HFF-Myc (cell line): ENCODE results near the gene PACS1.

Experiments used
- DNase-seq: peaks from one replicate; pipeline ENCODE4 v3.0.0-alpha.2; 2011; ENCODE audit warnings: low read depth; ENCODE audit errors: extremely low read depth
- H3K4me3 ChIP-seq: replicated peaks from 2 replicates; pipeline ENCODE4 v1.5.1; 2011; ENCODE audit warnings: low read depth, mild to moderate bottlenecking, control low read depth, low read length
- TF ChIP-seq, protein P1 (sequence below): IDR thresholded peaks from 2 replicates; pipeline ENCODE4 v1.5.1; 2012; ENCODE audit warnings: mild to moderate bottlenecking, low read depth, low read length, control low read depth; ENCODE audit errors: missing control alignments

Gene PACS1

DNA sequence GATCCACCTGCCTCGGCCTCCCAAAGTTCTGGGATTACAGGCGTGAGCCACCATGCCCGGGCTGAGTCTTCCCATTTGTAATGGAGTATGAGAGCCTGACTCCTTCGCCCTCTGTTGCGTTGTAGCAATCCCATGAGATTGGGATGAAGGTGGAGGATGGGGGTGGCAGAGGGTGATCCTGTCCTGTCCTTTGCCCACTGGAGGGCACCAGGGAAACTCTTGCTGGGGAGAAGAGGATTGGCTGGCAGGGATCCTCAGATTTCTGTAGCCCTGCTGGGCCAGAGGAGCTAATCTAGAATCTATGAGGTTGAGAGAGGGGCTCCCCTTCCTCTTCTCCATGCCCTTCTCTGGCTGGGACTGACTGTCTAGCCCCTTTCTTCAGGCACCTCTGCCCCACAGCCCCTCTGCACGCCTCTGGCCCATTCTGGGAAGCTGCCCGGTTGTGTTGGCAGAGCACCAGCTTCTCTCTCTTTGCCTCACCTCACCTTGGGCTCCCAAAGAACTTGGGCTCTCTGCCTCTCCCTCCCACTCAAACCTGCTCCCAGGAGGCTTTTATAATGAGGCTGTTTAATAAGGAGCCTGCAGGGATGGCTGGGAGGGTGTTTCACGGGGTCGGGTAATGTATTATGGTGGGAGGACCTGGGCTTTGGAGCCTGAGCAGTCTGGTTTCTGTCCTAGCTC, 34.3 kb upstream of the PACS1 start:
- DNase-seq, result no peak
- TF ChIP-seq, protein P1, sequence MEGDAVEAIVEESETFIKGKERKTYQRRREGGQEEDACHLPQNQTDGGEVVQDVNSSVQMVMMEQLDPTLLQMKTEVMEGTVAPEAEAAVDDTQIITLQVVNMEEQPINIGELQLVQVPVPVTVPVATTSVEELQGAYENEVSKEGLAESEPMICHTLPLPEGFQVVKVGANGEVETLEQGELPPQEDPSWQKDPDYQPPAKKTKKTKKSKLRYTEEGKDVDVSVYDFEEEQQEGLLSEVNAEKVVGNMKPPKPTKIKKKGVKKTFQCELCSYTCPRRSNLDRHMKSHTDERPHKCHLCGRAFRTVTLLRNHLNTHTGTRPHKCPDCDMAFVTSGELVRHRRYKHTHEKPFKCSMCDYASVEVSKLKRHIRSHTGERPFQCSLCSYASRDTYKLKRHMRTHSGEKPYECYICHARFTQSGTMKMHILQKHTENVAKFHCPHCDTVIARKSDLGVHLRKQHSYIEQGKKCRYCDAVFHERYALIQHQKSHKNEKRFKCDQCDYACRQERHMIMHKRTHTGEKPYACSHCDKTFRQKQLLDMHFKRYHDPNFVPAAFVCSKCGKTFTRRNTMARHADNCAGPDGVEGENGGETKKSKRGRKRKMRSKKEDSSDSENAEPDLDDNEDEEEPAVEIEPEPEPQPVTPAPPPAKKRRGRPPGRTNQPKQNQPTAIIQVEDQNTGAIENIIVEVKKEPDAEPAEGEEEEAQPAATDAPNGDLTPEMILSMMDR, result no peak
- no peak overlapping the region for H3K4me3 ChIP-seq

DNA sequence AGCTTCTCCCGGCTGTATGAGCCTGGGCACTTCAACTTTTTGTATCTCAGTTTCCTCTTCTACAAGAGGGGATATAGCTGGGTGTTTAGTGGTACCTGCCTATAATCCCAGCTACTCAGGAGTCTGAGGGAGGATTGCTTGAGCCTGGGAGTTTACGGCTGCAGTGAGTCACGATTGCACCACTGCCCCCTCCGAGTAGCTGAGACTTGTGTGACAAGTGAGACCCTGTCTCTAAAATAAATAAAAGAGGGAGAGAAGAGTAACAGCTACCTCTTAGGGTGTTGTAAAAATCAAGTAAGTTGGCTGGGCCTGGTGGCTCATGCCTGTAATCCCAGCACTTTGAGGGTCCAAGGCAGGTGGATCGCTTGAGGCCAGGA, 33.8 kb upstream of the PACS1 start:
- TF ChIP-seq, protein P1, result no peak
- H3K4me3 ChIP-seq, result no peak overlapping the region
- no peak for DNase-seq

DNA sequence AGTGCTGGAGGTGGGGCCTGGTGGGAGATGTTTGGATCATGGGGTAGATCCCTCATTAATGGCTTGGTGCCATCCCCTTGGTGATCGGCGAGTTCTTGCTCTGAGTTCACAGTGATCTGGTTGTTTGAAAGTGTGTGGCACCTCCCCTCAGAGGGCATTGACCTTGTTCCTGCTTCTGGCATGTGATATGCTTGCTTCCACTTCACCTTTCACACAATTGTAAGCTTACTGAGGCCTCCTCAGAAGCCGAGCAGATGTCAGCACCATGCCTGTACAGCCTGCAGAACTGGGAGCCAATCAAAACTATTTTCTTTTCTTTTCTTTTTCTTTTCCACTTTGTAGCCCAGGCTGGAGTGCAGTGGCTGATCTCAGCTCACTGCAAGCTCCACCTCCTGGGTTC, 32.7 kb upstream of the PACS1 start:
- no peak for DNase-seq
- H3K4me3 ChIP-seq, result no peak overlapping the region
- TF ChIP-seq, protein P1, result no peak

DNA sequence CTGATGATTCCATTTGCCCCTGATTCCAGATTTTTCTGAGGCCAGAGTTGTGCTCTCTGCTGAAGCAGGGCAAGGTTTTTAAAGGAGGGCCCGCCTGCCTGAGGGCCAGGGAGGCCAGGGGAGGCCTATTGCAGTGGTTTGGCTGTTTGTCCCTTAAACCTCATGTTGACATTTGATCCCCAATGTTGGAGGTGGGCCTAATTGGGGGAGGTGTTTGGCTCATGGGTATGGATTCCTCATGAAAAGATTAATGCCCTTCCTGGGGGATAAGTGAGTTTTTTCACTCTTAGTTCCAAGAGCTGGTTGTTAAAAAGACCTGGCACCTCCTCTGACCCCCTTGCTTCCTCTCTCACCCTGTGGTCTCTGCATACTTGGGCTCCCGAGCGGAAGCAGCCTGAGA, 30.3 kb upstream of the PACS1 start:
- TF ChIP-seq, protein P1, result no peak
- no peak overlapping the region for H3K4me3 ChIP-seq
- DNase-seq, result no peak

DNA sequence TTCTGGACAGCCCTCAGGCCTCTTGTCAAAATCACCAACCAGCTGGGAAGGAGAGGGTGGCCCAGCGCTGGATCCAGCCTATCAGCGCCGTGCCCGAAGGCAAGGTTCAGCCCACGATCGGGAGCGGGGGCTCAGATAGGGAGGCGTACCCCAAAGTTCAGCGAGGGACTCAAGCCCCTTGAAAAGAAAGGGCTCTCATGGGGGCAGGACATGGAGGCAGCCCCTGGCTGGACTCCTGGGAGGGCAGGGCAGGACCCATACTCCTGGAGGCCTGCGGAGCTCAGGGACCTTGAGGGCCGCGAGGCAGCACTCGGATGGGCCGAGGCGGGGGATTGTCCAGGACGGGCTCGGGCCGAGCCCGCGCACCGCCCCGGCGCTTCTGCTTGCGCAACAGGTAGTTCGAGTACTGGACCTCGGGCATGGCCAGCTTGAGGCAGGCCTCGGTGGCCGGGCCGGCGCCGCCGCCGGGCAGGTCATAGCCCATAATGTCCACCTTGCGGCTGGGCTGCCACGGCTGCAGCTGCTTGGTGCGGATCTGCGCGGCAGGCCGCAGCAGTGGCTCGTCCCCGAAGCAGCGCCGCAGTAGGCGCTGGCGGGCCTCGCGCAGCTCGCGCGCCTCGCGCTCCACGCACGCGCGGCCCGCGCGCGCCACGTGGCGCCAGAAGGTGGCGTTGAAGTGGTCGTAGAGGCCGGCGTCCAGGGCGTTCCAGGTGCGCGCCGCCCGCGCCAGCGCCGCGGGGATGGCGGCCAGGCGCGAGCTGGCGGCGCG, 27.7 kb upstream of the PACS1 start:
- TF ChIP-seq, protein P1, result no peak
- DNase-seq, result no peak
- H3K4me3 ChIP-seq, result no peak overlapping the region

DNA sequence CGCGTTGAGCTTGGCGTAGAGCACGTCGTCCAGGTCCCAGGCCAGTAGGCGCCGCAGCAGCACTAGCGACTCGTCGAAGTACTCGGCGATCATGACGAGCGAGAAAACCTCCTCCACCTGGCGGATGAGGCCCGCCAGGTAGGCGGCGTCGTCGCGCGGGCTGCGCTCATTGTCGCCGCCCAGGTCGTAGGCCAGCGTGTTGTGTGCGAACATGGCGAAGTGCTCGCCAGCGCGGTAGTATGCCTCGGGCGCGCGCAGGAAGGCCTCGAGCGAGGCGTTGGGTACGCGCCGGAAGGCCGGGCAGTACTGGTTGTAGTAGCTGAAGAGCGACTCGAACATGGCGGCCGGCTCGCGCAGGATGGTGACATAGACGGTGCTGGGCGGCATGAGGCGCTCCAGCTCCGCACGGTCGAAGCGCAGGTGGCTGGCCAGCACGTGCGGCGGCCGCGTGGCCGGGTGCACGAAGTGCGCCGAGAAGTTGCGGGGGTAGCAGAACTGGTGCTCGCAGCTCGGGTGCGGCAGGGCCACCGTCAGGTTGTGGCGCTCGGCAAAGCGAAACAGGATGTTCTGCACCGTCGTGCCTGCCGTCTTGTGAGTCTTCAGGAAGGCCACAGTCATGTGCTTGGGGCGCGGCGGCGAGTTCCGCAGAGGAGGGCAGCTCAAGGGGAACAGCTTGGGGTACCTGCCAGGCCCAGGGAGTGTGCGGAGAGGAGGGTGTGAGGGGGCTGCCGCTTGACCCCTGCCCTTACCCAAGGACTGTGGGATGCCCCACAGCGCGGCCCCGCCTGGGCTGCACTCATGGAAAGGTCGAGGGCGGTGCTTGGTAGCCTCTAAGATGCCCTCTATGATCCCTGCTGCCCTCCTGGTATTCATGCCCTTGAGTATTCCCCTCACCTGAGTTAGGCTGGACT, 26.8 kb upstream of the PACS1 start:
- no peak overlapping the region for H3K4me3 ChIP-seq
- no peak for DNase-seq
- TF ChIP-seq, protein P1, result no peak
